Measurements from ENCODE around the gene GNG11.

The GNG11 gene

DNA sequence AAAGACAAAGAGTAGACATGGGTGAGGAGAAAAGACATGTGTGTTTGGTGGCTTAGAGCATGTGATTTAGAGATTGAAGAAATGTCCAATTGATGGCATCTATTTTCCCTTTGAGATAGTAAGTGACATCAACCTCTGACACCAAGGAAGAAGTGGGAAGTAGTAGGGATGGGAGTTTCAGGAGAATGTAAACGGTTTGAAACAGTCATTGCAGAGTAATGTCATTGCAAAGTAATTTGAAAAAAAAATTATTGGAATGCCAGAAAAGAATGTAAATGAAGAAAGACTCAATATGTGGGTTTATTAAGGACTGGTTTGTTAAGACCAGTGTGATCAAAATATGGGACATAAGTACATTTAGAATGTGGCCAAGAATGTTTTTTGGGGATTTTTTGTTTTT, 26.6 kb downstream of the GNG11 start:
- DNase-seq (ENCODE audit: low read depth in 2 of 2), result no peak

DNA sequence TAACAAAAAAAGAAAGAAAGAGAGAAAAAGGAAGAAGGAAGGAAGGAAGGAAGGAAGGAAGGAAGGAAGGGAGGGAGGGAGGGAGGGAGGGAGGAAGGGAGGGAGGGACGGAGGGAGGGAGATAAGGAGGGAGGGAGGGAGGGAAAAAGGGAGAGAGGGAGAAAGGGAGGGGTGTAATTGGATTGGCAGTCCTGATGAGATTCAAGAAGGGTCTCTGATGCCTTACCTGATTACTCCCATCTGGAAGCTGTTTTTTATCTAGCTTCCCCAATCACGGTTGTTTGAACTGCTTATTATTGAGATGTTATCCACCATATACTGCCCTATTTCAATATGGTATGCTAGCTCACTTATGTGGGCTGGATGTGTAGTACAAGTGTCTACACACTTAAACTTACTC, 27.3 kb downstream of the GNG11 start:
- DNase-seq (ENCODE audit: low read depth in 2 of 2), result no peak

DNA sequence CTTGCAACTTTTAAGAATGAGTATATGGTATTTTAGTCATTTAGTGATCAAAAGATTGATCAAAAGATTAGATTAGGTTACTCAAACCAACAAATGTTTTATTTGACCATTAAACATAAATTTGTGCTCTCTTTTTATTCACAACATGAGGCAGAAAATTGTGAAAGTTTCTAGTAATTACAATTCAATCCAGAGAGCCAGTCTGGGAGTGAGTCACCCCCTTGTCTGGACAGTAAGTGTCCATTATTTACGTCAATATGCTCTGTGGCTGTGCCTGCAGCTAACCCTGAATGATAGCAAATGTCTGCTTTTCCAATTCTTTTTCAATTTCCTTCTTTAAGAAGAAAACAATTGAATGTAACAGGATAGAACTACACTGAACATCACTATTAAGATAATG, 27.9 kb downstream of the GNG11 start:
- DNase-seq (ENCODE audit: low read depth in 2 of 2), result no peak

DNA sequence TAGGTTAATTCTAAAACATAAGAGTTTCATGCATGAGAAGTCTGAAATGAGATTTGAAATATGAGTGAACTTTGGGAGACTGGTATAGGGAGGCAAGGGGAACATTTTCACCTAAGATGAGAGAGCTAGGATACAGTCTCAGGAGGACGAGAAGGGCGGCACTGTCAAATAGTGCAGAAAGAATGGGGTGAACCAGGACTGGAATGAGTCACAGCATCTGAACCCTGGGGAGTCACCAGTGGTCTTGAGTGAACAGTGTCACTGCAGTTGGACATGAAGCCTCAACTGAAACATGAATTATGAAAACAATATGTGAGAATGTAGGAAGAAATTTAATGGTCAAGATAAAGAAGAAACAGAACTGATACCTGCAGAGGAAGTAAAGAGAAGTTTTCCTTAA, 33.8 kb downstream of the GNG11 start:
- DNase-seq (ENCODE audit: low read depth in 2 of 2), result no peak

DNA sequence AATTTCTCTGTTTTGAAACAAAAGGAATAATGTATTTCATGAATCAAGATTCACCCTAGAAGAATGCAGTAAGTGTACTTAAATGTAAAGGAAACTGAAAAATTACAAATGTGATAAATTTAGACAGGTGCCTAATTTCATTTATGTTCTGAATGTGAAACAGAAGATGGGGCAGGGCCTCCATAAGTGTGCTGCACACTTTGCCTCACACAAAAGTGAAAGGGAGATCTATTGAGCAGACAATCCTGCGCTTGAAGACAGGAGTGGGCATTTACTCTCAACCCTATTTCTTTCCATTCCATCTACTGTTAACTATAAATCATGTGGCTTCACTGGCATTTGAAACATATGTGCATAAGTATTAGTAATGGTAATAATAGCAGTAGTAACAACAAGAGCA, 36.2 kb downstream of the GNG11 start:
- DNase-seq (ENCODE audit: low read depth in 2 of 2), result no peak

DNA sequence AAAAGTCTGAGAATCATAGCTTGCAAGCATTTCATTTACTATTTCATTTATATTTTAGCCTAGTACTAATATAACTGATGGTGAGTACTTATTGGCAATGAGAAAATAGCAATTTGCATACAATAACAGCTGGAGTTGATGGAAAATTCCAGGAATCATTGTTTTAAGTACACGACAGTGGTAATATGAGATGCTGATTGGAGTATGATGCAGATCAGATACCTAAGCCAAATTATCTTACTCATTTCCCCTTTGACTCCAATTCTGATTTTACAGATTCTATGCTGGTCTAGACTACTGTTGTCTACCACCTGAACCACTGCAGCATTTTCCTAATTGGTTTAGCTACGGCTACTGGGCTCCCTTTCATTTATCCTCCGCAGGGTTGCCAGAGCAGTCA, 36.7 kb downstream of the GNG11 start:
- DNase-seq (ENCODE audit: low read depth in 2 of 2), result no peak

DNA sequence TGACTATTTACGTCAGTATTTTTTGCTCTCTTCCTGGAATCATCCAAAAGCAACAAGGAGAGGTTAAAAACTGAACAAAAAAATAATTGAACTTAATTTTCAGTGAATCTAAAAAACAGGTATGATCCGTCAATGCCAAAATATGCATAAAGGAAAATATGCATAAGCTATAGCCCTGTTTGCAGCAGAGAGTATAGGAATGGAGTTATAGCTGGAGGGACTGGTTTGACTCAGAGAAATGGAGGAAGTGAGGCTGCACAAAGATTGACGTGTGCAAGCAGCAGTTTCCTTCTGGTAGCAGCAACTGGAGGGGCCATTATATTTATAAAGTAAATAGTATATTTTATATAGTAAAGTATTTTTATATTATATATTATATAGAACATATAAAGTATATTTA, 37.1 kb downstream of the GNG11 start:
- DNase-seq (ENCODE audit: low read depth in 2 of 2), result no peak

DNA sequence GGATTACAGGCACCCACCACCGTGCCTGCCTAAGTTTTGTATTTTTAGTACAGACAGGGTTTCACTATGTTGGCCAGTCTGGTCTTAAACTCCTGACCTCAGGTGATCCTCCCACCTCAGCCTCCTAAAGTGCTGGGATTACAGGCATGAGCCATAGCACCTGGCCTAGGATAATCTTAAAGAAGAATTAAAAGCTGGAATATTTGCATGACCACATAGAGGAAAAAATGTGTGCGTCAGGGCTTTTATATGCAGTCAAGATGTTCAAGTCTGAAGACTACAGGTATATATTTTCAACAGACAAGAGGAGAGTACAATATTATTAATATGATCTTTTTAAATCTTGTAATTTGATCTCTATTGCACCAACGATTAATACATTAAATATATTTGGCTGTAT, 39.5 kb downstream of the GNG11 start:
- DNase-seq (ENCODE audit: low read depth in 2 of 2), result no peak

DNA sequence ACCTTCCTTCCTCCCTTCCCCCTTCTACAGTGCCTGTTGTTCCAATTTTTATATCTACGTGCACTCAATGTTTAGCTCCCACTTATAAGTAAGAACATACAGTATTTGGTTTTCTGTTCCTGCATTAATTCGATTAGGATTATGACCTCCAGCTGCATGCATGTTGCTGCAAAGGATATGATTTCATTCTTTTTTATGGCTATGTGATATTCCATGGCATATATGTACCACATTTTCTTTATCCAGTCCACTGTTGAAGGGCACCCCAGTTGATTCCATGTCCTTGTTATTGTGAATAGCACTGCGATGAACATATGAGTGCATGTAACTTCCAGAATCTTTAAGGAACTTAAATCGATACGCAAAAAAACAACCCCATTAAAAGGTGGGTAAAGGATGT, 42.7 kb downstream of the GNG11 start:
- DNase-seq (ENCODE audit: low read depth in 2 of 2), result no peak

DNA sequence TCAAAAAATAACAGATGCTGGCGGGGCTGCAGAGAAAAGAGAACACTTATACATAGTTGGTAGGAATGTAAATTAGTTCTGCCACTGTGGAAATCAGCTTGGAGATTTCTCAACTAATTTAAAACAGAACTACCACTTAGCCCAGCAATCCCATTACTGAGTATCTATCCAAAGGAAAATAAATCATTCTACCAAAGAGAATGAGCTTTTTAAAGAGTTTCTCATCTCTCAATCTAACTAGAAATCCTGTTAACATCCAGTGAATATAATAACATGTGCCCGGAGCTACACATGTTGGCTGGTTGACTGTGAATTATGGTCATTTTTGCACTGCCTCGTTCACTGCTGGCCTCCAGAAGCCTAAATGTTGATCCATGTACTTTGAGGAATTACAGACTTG, 43.3 kb downstream of the GNG11 start:
- DNase-seq (ENCODE audit: low read depth in 2 of 2), result no peak

DNA sequence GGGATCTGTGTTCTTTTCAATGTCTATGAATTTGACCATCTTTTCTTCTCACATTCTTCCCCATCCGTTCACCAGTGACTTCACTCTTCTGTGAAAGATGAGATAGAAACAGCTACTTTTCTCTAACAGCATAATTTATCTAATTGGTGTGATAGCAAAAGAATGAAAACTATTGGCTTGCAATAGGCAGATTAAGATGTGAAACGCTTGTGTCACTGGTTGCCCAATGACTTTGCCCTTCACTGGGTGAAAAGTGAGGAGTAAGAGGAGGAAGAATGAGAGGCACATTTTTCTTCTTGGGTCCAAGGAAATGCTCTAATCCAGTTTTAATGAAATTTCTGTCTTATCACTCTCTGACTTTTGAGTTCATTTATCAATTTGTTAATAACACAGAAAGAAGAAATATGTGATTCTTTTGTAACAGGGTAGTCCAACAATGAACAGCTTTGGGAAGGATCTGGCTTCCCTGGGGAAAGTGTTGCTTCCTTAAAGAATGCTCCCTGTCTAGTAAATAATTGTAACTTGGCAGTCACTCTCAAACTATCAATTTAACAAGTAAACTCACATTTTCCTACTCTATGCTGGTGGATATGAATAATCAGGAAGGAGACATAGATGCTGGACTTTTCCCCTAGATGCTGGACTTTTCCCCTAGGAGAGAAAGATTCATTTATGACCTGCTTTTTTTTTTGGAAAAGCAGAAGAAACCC, 47.5 kb downstream of the GNG11 start:
- no peak for DNase-seq (ENCODE audit: low read depth in 2 of 2)

DNA sequence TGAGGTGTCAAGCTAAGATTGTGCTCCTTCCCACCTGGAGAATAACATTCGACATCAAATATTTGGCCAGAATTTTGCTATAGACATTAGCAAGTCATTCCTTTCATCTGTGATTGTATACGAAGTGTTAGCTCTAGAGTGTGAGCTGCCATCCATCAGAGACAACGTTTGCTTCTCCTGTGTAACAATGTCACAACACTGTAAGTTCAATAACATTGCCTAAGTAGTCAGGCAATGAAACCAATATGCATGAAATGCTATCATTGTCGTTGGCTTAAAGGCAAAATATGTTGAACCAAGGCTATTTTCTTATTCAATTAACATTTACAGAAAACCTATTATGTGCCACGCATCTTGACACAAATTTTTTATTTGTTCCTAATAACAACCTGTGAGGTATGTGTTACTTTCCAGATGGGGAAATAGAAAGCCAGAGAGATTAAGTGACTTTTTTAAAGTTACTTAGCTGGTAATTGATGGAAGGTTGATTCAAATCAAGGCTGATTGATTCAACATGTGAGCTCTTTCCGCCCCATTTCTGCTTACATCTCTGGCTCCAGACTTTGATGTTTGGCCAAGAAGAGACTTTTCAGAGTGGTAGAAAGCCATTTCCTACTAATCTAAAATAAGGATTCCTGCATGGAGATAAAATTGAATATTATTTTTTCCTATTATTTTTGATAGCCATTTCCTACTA, 50.6 kb downstream of the GNG11 start:
- DNase-seq (ENCODE audit: low read depth in 2 of 2), result no peak

DNA sequence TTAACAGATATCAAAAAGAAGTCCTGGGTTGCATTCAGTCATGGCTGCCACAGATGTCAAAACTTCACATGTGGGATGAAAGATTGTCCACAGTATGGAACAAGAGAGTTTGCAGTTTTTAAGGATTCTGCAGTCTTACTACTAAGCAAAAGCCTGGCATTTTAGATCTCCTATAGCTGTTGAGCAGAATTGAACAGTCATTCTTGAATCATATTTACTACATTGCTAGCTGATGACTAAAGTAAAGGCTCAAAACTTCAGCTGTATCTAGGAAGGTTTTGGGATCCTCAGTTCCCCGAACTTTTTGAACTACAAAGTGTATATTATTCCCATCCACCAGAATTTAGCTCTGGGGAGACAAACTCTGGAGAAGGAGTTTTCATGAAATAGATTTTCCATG, 51.6 kb downstream of the GNG11 start:
- DNase-seq (ENCODE audit: low read depth in 2 of 2), result no peak

DNA sequence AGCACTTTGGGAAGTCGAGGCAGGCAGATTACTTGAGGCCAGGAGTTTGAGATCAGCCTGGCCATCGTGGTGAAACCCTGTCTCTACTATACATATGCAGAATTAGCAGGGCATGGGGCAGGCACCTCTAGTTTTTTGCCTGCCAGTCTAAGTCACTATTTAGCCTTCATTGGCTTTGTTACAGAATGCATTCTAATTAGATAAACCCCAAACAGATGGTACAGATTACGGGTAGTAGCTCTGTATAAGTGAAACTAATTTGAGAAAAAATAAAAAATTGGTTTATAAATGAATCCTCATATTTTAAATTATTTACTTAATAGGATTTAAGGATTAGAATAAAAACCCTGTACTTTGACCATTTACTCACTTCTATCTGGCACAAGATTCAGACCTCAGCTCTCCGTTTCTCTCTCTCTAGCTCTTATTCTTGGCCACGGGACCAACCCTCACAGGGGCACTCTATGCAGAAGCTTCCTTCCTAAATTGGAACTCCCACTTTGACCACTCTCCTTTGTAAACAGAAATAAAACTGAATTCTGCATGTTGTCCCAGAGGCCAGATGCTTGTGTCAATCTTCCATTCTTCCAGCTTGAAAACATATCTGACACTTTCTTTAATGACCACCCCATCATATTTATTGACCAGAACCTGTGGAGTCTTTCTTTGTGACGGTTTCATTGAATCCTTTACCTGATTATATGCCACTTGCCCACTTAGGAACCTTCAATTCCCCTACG, 55.8 kb downstream of the GNG11 start:
- DNase-seq (ENCODE audit: low read depth in 2 of 2), result no peak

All from stimulated activated CD8-positive, alpha-beta memory T cell treated with anti-CD3 and anti-CD28 coated beads, Interleukin-15, amount 100 ng/mL, for 4 hours (primary cell).